NCI-H510A treated with DMSO at 0.1 percent for 48 hours (cell line): ENCODE data around the gene DPP10.
"Not testable (repeated sequence)": the region's sequence is repeated elsewhere in the genome, so short reads cannot be mapped to it uniquely, and the experiment has no call there.

Experiments
- DNase-seq: peaks from one replicate; lab custom pipeline; 2025; lab: John Stamatoyannopoulos, UW

Gene DPP10

GRCh38 chr2:114442510-114442909 is at the start of gene DPP10:
Gene DPP10, plus strand, starts transcription at chr2:114442641.
- no peak for DNase-seq

GRCh38 chr2:114400890-114401289 is 41.6 kb upstream of the DPP10 start:
- DNase-seq, result no peak

- no peak for DNase-seq
These were observed 37.0 kb upstream of the DPP10 start for GRCh38 chr2:114405247-114406116.

- DNase-seq, result no peak
These were observed 36.1 kb upstream of the DPP10 start for GRCh38 chr2:114406347-114406746.

- DNase-seq, result not testable (repeated sequence)
These were observed 35.1 kb upstream of the DPP10 start for GRCh38 chr2:114407353-114407752.

GRCh38 chr2:114421781-114422180 is 20.7 kb upstream of the DPP10 start:
- no peak for DNase-seq

- no peak for DNase-seq
These were observed 17.7 kb upstream of the DPP10 start for GRCh38 chr2:114424699-114425098.

GRCh38 chr2:114426756-114427155 is 15.7 kb upstream of the DPP10 start:
- no peak for DNase-seq

- no peak for DNase-seq
These were observed 6.1 kb upstream of the DPP10 start for GRCh38 chr2:114436329-114436728.

- no peak for DNase-seq
These were observed 4.1 kb downstream of the DPP10 start for GRCh38 chr2:114446571-114446970.

GRCh38 chr2:114450639-114451038 is 8.2 kb downstream of the DPP10 start:
- DNase-seq, result no peak

GRCh38 chr2:114456566-114456965 is 14.1 kb downstream of the DPP10 start:
- no peak for DNase-seq

- DNase-seq, result no peak
These were observed 15.5 kb downstream of the DPP10 start for GRCh38 chr2:114457956-114458355.

- no peak for DNase-seq
These were observed 18.7 kb downstream of the DPP10 start for GRCh38 chr2:114461116-114461515.

- DNase-seq, result no peak
These were observed 22.7 kb downstream of the DPP10 start for GRCh38 chr2:114464961-114465706.

GRCh38 chr2:114468343-114468742 is 25.9 kb downstream of the DPP10 start:
- DNase-seq, result no peak

- no peak for DNase-seq
These were observed 29.8 kb downstream of the DPP10 start for GRCh38 chr2:114472246-114472645.

GRCh38 chr2:114472726-114473125 is 30.3 kb downstream of the DPP10 start:
- no peak for DNase-seq

GRCh38 chr2:114488841-114489530 is 46.5 kb downstream of the DPP10 start:
- no peak for DNase-seq

- DNase-seq, result no peak
These were observed 52.6 kb downstream of the DPP10 start for GRCh38 chr2:114495046-114495445.

- DNase-seq, result no peak
These were observed 54.5 kb downstream of the DPP10 start for GRCh38 chr2:114496959-114497358.

- no peak for DNase-seq
These were observed 56.7 kb downstream of the DPP10 start for GRCh38 chr2:114499101-114499500.

- no peak for DNase-seq
These were observed 65.3 kb downstream of the DPP10 start for GRCh38 chr2:114507744-114508143.
